Kidney (tissue), 14 donors: ENCODE results near the gene UBE2L5. TPM values are rescaled to one million over a fixed set of nuclear protein-coding genes. Genes with fewer than 3 reads are reported as not detected.

Source experiments
- DNase-seq, 5 donors: peaks; one replicate each; pipeline ENCODE4 v3.0.0-alpha.2; 2013 to 2020
- FAIRE-seq: peaks from 2 replicates; lab custom pipeline; 2012; peaks lifted over from hg19 to GRCh38; lab: Jason Lieb, UNC
- H3K27ac ChIP-seq, 2 donors: one replicate each; pipeline ENCODE4 v1.7.0; 2013; ENCODE audit warnings: low read depth in 2 of 2, low read length in 2 of 2, inconsistent platforms in 1 of 2
- H3K27me3 ChIP-seq: one replicate; pipeline ENCODE4 v1.7.1; 2013; ENCODE audit warnings: low read length, inconsistent platforms; ENCODE audit not compliant: control insufficient read depth, insufficient read depth
- H3K36me3 ChIP-seq, 3 donors: one replicate each; pipeline versions ENCODE4 v1.7.0 to v1.7.1; 2013; ENCODE audit warnings: low read length in 3 of 3, control low read depth in 1 of 3, inconsistent platforms in 1 of 3; ENCODE audit not compliant: insufficient read depth in 3 of 3, control insufficient read depth in 2 of 3
- H3K4me1 ChIP-seq, 3 donors: one replicate each; pipeline versions ENCODE4 v1.7.0 to v1.7.1; 2013; ENCODE audit warnings: low read length in 3 of 3, inconsistent platforms in 1 of 3, low read depth in 1 of 3; ENCODE audit not compliant: control insufficient read depth in 2 of 3, insufficient read depth in 2 of 3
- H3K4me3 ChIP-seq, 3 donors: one replicate each; pipeline versions ENCODE4 v1.7.0 to v1.8.1; 2013; ENCODE audit warnings: low read length in 3 of 3, control low read depth in 1 of 3, inconsistent platforms in 1 of 3
- H3K9ac ChIP-seq, 3 donors: one replicate each; pipeline versions ENCODE4 v1.7.0 to v1.7.1; 2013; ENCODE audit warnings: low read length in 3 of 3, control low read depth in 1 of 3, inconsistent platforms in 1 of 3
- H3K9me3 ChIP-seq, 3 donors: one replicate each; pipeline versions ENCODE4 v1.7.0 to v1.7.1; 2013; ENCODE audit warnings: low read length in 3 of 3, control low read depth in 1 of 3, inconsistent platforms in 1 of 3; ENCODE audit not compliant: control insufficient read depth in 2 of 3, insufficient read depth in 1 of 3
- intact Hi-C: fragments of 100-400 bp; cut with DNase I; formaldehyde crosslinking; loops from one replicate; pipeline ENCODE4 v1.11.1; 2022
- polyA plus RNA-seq: library from polyadenylated mRNA; stranded (reverse); fragments of 350-450 nt; fragmentation: Illumina TruSeq; extraction: RNeasy Lipid Tissue Mini Kit (QIAGEN cat#74804); gene quantifications from one replicate; pipeline ENCODE4 v1.2.3, GENCODE V29; 2014; ENCODE audit warnings: low read depth, low replicate concordance; ENCODE audit not compliant: insufficient read depth
- total RNA-seq: library from RNA; stranded (reverse); fragmentation: NEBNext Ultra II Directional; extraction: Animal tissue kit (Norgen Biotek cat#: 25700); gene quantifications from one replicate; pipeline ENCODE4 v1.2.1, GENCODE V29; 2021
- TF ChIP-seq, protein P1 (sequence below): IDR thresholded peaks from 3 replicates; pipeline ENCODE4 v1.5.1; 2012; ENCODE audit warnings: mild to moderate bottlenecking, moderate library complexity, borderline replicate concordance; ENCODE audit not compliant: insufficient read depth; ENCODE audit errors: extremely low read depth
- donor health status: control.
- donor health status: control.
- donor health status: control.
- donor health status: control.
- donor health status: control.
- donor health status: DM: yes; HTN: yes; CAD: no.
- donor health status: Normal renal cell carcinoma (clear cell type).

The UBE2L5 gene
- total and polyA plus RNA-seq, 2 donors from 2014 or later: not detected

DNA sequence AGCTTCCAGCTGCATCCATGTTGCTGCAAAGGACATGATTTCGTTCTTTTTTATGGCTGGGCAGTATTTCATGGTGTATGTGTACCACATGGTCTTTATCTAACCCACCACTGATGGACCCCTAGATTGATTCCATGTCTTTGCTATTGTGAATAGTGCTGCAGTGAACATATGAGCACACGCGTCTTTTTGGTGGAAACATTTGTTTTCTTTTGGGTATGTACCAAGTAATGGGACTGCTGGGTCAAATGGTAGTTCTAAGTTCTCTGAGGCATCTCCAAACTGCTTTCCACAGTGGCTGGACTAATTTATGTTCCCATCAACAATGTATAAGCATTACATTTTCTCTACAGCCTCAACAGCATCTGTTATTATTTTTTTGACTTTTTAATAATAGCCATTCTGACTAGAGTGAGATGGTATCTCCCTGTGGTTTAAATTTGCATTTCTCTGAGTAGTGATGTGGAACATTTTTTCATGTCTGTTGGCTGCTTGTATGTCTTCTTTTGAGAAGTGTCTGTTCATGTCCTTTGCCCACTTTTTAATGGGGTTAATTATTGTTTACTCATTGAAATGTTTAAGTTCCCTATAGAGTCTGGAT lies 6.8 kb upstream of the UBE2L5 start:
- H3K27me3 ChIP-seq: no peaks in the 10 kb centered on the region
- no peak overlapping the region for H3K27ac ChIP-seq
- intact Hi-C loops: no loop called here
- no peaks in the 10 kb centered on the region for H3K9me3 ChIP-seq
- no peak for DNase-seq
- H3K4me3 ChIP-seq: no peak overlapping the region
- TF ChIP-seq, protein P1, sequence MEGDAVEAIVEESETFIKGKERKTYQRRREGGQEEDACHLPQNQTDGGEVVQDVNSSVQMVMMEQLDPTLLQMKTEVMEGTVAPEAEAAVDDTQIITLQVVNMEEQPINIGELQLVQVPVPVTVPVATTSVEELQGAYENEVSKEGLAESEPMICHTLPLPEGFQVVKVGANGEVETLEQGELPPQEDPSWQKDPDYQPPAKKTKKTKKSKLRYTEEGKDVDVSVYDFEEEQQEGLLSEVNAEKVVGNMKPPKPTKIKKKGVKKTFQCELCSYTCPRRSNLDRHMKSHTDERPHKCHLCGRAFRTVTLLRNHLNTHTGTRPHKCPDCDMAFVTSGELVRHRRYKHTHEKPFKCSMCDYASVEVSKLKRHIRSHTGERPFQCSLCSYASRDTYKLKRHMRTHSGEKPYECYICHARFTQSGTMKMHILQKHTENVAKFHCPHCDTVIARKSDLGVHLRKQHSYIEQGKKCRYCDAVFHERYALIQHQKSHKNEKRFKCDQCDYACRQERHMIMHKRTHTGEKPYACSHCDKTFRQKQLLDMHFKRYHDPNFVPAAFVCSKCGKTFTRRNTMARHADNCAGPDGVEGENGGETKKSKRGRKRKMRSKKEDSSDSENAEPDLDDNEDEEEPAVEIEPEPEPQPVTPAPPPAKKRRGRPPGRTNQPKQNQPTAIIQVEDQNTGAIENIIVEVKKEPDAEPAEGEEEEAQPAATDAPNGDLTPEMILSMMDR: no peak
- H3K4me1 ChIP-seq: peaks cover 0 to 5% (median 1%) of the 10 kb centered on the region in 3 donors
- FAIRE-seq: no peak
- no peaks in the 10 kb centered on the region for H3K36me3 ChIP-seq
- no peak overlapping the region for H3K9ac ChIP-seq

DNA sequence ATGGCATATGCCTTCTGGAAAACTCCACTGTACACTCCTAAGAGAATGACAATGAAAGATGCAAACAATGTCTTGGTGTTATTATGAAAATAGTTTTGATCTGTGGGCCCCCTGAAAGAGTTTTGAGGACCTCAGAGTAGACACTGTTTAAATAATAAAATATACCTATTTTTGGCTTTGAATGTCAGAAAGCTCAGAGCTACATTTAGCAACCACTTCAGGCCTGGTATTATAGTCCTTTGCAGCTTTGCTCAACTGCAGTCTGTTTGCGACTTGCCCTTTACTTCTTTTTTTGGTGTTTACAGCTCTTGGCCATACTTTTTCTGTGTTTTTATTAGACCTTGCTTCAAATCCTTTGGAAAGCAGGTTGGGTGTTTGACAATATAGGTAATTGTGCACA lies 5.8 kb upstream of the UBE2L5 start:
- TF ChIP-seq, protein P1: no peak
- intact Hi-C loops: no loop called here
- no peak overlapping the region for H3K4me3 ChIP-seq
- no peak overlapping the region for H3K9ac ChIP-seq
- H3K36me3 ChIP-seq: no peaks in the 10 kb centered on the region
- DNase-seq: no peak
- H3K9me3 ChIP-seq: no peaks in the 10 kb centered on the region
- peaks cover 0 to 9% (median 5%) of the 10 kb centered on the region in 3 donors for H3K4me1 ChIP-seq
- no peaks in the 10 kb centered on the region for H3K27me3 ChIP-seq
- FAIRE-seq: no peak
- no peak overlapping the region for H3K27ac ChIP-seq

DNA sequence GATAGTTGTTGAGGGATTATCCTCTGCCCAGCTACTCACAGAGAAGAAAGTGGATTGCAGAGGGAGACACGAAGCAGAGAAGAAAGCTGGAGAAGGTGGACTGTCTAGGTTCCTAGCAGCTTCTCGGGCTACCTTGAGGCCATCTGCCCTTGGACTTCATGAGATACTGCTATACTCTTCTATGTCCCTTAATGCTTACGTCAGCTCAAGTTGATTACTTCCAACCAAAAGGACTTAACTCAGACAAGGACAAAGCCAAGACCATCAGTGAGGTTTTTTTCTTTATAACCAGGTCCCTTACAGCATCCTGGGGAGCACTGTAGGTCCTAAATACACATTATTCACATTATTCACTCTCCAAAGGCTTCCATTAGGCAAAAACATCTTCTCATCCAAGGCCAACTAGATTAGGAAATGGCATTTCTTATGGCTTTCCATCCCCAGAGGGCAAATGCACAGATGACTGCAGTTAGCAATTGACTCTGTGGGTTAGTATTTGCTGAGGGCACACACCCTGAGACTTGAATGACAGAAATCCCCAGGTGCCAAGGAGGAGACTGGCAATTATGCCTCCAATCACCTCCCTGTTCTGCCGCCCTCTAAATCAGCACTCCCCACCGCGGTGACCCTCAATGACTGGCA lies 4.1 kb upstream of the UBE2L5 start:
- Histone ChIP-seq H3K27me3 (no peaks in the 10 kb centered on the region), H3K4me1 (peaks cover 0 to 12% (median 5%) of the 10 kb centered on the region in 3 donors), H3K9ac (no peak overlapping the region), H3K36me3 (no peaks in the 10 kb centered on the region), H3K4me3 (no peak overlapping the region), H3K9me3 (no peaks in the 10 kb centered on the region), H3K27ac (no peak overlapping the region)
- intact Hi-C loops: no loop called here
- FAIRE-seq (no peak), DNase-seq (peak in 1 of 5 donors; percentile 17)
- TF ChIP-seq, protein P1: no peak
